Retina (tissue), 1 donor: ENCODE measurements around the gene KRT81.
"Not testable (repeated sequence)": the region's sequence is repeated elsewhere in the genome, so short reads cannot be mapped to it uniquely, and the experiment has no call there.

Experiments
- DNase-seq: peaks from one replicate; pipeline ENCODE4 v3.0.0-alpha.2; 2016

KRT81 gene

GRCh38 chr12:52270541-52271070, 20.7 kb downstream of the KRT81 start:
- DNase-seq: no peak

- DNase-seq: no peak
These were observed 23.1 kb downstream of the KRT81 start for GRCh38 chr12:52268212-52268611.

GRCh38 chr12:52267699-52268098, 23.6 kb downstream of the KRT81 start:
- no peak for DNase-seq

GRCh38 chr12:52267266-52267665, 24.1 kb downstream of the KRT81 start:
- DNase-seq: no peak

- no peak for DNase-seq
These were observed 24.8 kb downstream of the KRT81 start for GRCh38 chr12:52266514-52266913.

GRCh38 chr12:52264435-52264825, 26.9 kb downstream of the KRT81 start:
- DNase-seq: no peak

- DNase-seq: no peak
These were observed 27.4 kb downstream of the KRT81 start for GRCh38 chr12:52263761-52264434.

GRCh38 chr12:52262286-52262685, 29.0 kb downstream of the KRT81 start:
- no peak for DNase-seq

- DNase-seq: no peak
These were observed 30.2 kb downstream of the KRT81 start for GRCh38 chr12:52261208-52261484.

- DNase-seq: no peak
These were observed 30.8 kb downstream of the KRT81 start for GRCh38 chr12:52260361-52261207.

- no peak for DNase-seq
These were observed 31.6 kb downstream of the KRT81 start for GRCh38 chr12:52259657-52260243.

GRCh38 chr12:52258335-52258901, 32.9 kb downstream of the KRT81 start:
- peak; percentile 72 for DNase-seq

GRCh38 chr12:52257922-52258321, 33.4 kb downstream of the KRT81 start:
- DNase-seq: not testable (repeated sequence)

GRCh38 chr12:52257074-52257551, 34.2 kb downstream of the KRT81 start:
- DNase-seq: no peak

GRCh38 chr12:52256584-52256935, 34.8 kb downstream of the KRT81 start:
- DNase-seq: no peak

GRCh38 chr12:52255926-52256583, 35.3 kb downstream of the KRT81 start:
- no peak for DNase-seq

- no peak for DNase-seq
These were observed 36.2 kb downstream of the KRT81 start for GRCh38 chr12:52254965-52255751.

- no peak for DNase-seq
These were observed 37.0 kb downstream of the KRT81 start for GRCh38 chr12:52254180-52254964.

GRCh38 chr12:52253391-52254179, 37.7 kb downstream of the KRT81 start:
- no peak for DNase-seq

GRCh38 chr12:52252728-52253343, 38.5 kb downstream of the KRT81 start:
- DNase-seq: no peak
